ENCODE results near the gene ZNF597. TPM values are rescaled to one million over a fixed set of nuclear protein-coding genes. Genes with fewer than 3 reads are reported as not detected.

Gene ZNF597
- total RNA-seq, 1 experiment from 2014 or later: 3.5 TPM

DNA sequence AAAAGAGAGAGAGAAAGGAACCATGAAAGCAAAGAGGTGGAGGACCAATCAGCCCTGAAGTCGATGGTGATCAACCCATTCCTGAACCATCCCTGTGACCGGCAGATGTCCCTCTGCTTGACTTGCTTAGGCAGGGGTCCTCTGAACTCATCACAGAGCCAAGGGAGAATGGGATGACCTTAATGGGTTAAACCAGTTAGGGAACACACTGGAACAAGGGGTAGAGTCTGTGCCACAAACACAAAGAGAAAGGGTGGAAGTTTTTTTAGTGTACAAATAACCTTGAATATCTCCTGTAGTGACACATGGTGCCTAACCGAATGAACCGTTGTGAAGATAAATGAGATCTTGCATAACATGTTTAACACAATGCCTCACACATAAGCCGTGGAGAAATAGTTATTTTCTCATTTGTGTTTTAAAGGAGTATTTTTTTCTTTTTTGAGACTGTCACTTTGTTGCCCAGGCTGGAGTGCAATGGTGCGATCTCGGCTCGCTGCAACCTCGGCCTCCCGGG lies 11.4 kb upstream of the ZNF597 start:
- no peak for TF ChIP-seq CTCF (conservative IDR thresholded peaks at IDR 0.05)
- no peak overlapping the region for H3K27ac Mint-ChIP-seq

More for the DNA sequence above, 11.4 kb upstream of the ZNF597 start:
- Histone ChIP-seq H4K20me1 (ENCODE audit: control insufficient read depth, insufficient read depth, insufficient read length) (no peaks in the 10 kb centered on the region), H4K5ac (ENCODE audit: insufficient read length, low read depth, low read length) (no peak overlapping the region), H3K4ac (ENCODE audit: low read depth, low read length) (no peak overlapping the region), H3K14ac (ENCODE audit: insufficient read depth, low read length) (no peak overlapping the region), H2BK20ac (ENCODE audit: low read depth, low read length, poor library complexity, severe bottlenecking) (no peak overlapping the region), H3K23me2 (ENCODE audit: insufficient read length, low read depth, low read length, poor library complexity, severe bottlenecking) (peaks cover 8% of the 10 kb centered on the region), H2BK120ac (ENCODE audit: low read depth, low read length, poor library complexity, severe bottlenecking) (no peak overlapping the region), H2AFZ (ENCODE audit: low read length) (no peak overlapping the region), H3T11ph (ENCODE audit: low read length) (no peak overlapping the region), H2BK15ac (ENCODE audit: low read depth, low read length) (no peak overlapping the region), H3K9me3 (ENCODE audit: control insufficient read depth, low read depth, low read length) (no peaks in the 10 kb centered on the region), H2BK12ac (ENCODE audit: insufficient read length, low read depth, low read length) (no peak overlapping the region), H3K9ac (ENCODE audit: extremely low read depth, insufficient read length, low read length) (no peak overlapping the region), H3K23ac (ENCODE audit: insufficient read length, low read depth, low read length) (no peak overlapping the region), H3K4me1 (ENCODE audit: insufficient read depth, low read length) (peaks cover 6% of the 10 kb centered on the region; the same call in 1 of the 2 replicates), H3K56ac (ENCODE audit: insufficient read length, low read depth, low read length) (no peak overlapping the region), H3K27ac (ENCODE audit: insufficient read length, low read depth, low read length) (no peak overlapping the region), H3K18ac (ENCODE audit: insufficient read length, low read depth, low read length) (no peak overlapping the region), H4K8ac (replicated peaks; ENCODE audit: insufficient read length, low read depth, low read length) (no peak overlapping the region), H4K91ac (ENCODE audit: insufficient read length, low read depth, low read length) (no peak overlapping the region), H3K79me2 (ENCODE audit: insufficient read depth, low read length) (peaks cover 5% of the 10 kb centered on the region; the same call in 1 of the 2 replicates), H2AK5ac (ENCODE audit: insufficient read length, low read length) (no peak overlapping the region), H2BK5ac (ENCODE audit: insufficient read length, low read length) (no peak overlapping the region), H3K4me2 (ENCODE audit: insufficient read depth, insufficient read length, low read length) (no peak overlapping the region), H3K79me1 (ENCODE audit: insufficient read depth, low read depth, low read length, poor library complexity, severe bottlenecking) (peaks cover 4% of the 10 kb centered on the region), H3K27me3 (ENCODE audit: insufficient read depth, low read length) (no peaks in the 10 kb centered on the region)
- Mint-ChIP-seq H3K4me3 (no peak overlapping the region), H3K9me3 (peaks cover 2 to 5% of the 10 kb centered on the region in 2 experiments; a peak in 4 of 5 replicates), H3K27me3 (ENCODE audit: low read depth) (no peaks in the 10 kb centered on the region), H3K36me3 (ENCODE audit: insufficient read depth in 1 of 3, low read depth in 3 of 3) (peaks cover 5 to 12% (median 6%) of the 10 kb centered on the region in 3 experiments; a peak in 6 of 7 replicates), H3K4me1 (peaks cover 17 to 18% of the 10 kb centered on the region in 2 experiments)
- no peak for DNase-seq
- no CpG with 5 or more reads among the region's 10 CpGs for WGBS (ENCODE audit: extremely low coverage, insufficient read length, low lambda C conversion rate)

All from H9 (cell line).